B cell (primary cell): ENCODE data around the gene IAH1.

Source experiments
- CTCF ChIP-seq: fragments of 200-600 bp; IDR thresholded peaks from one replicate; pipeline ENCODE4 v1.8.0; 2022; ENCODE audit warnings: antibody characterized with exemption, mild to moderate bottlenecking
- EZH2 ChIP-seq: IDR thresholded peaks from 2 replicates; pipeline ENCODE4 v1.6.1; 2012; ENCODE audit warnings: borderline replicate concordance, low read depth, mild to moderate bottlenecking, moderate library complexity, low read length; ENCODE audit not compliant: insufficient read depth, poor library complexity, severe bottlenecking

- TF ChIP-seq CTCF (no peak), EZH2 (no peak)
Measured at GRCh38 chr2:9532421-9532820, 58.1 kb downstream of the IAH1 start.
